ENCODE data around the gene HEG1. TPM values are rescaled to one million over a fixed set of nuclear protein-coding genes. Genes with fewer than 3 reads are reported as not detected.

Gene HEG1
- total RNA-seq, 2 experiments from 2014 or later = 5.8 TPM

GRCh38 chr3:125019271-125019670, 36.5 kb downstream of the HEG1 start:
- Mint-ChIP-seq H3K4me1 (ENCODE audit: low read depth) (peaks cover 21% of the 10 kb centered on the region), H3K9me3 (no peaks in the 10 kb centered on the region), H3K27me3 (ENCODE audit: low read depth) (no peaks in the 10 kb centered on the region), H3K27ac (no peak overlapping the region), H3K36me3 (ENCODE audit: low read depth) (peaks cover 19% of the 10 kb centered on the region), H3K4me3 (no peak overlapping the region)
- no peak for DNase-seq
- CTCF ChIA-PET = no interaction called here
- intact Hi-C loops (cut with micrococcal nuclease) = no loop called here

GRCh38 chr3:125017406-125017805, 38.4 kb downstream of the HEG1 start:
- H3K9me3 Mint-ChIP-seq = no peaks in the 10 kb centered on the region
- no peaks in the 10 kb centered on the region for H3K27me3 Mint-ChIP-seq (ENCODE audit: low read depth)
- intact Hi-C loops (cut with micrococcal nuclease) = no loop called here
- no peak overlapping the region for H3K27ac Mint-ChIP-seq
- no peak overlapping the region for H3K4me3 Mint-ChIP-seq
- CTCF ChIA-PET = no interaction called here
- H3K4me1 Mint-ChIP-seq (ENCODE audit: low read depth) = peaks cover 3% of the 10 kb centered on the region
- no peak for DNase-seq
- H3K36me3 Mint-ChIP-seq (ENCODE audit: low read depth) = peaks cover 27% of the 10 kb centered on the region

- H3K36me3 Mint-ChIP-seq (ENCODE audit: low read depth) = peaks cover 37% of the 10 kb centered on the region
- peaks cover 18% of the 10 kb centered on the region for H3K4me1 Mint-ChIP-seq (ENCODE audit: low read depth)
- CTCF ChIA-PET = no interaction called here
- DNase-seq = no peak
- H3K9me3 Mint-ChIP-seq = no peaks in the 10 kb centered on the region
- no peak overlapping the region for H3K27ac Mint-ChIP-seq
- H3K4me3 Mint-ChIP-seq = no peak overlapping the region
- intact Hi-C loops (cut with micrococcal nuclease) = no loop called here
- no peaks in the 10 kb centered on the region for H3K27me3 Mint-ChIP-seq (ENCODE audit: low read depth)
Measured at GRCh38 chr3:125014570-125015179, 41.1 kb downstream of the HEG1 start.

GRCh38 chr3:125013095-125013494, 42.7 kb downstream of the HEG1 start:
- intact Hi-C loops (cut with micrococcal nuclease) = no loop called here
- CTCF ChIA-PET = no interaction called here
- Mint-ChIP-seq H3K27ac (no peak overlapping the region), H3K36me3 (ENCODE audit: low read depth) (peaks cover 34% of the 10 kb centered on the region), H3K9me3 (no peaks in the 10 kb centered on the region), H3K4me3 (no peak overlapping the region), H3K4me1 (ENCODE audit: low read depth) (peaks cover 18% of the 10 kb centered on the region), H3K27me3 (ENCODE audit: low read depth) (no peaks in the 10 kb centered on the region)
- DNase-seq = no peak

GRCh38 chr3:125011941-125012340, 43.9 kb downstream of the HEG1 start:
- H3K9me3 Mint-ChIP-seq = no peaks in the 10 kb centered on the region
- H3K36me3 Mint-ChIP-seq (ENCODE audit: low read depth) = peaks cover 35% of the 10 kb centered on the region
- no peak for DNase-seq
- no peaks in the 10 kb centered on the region for H3K27me3 Mint-ChIP-seq (ENCODE audit: low read depth)
- H3K4me3 Mint-ChIP-seq = no peak overlapping the region
- intact Hi-C loops (cut with micrococcal nuclease) = no loop called here
- no peak overlapping the region for H3K27ac Mint-ChIP-seq
- CTCF ChIA-PET = interaction anchor here (0.6 kb wide), 1 partner anchor 152 kb away, joined by 4 read pairs; no protein-coding TSS in a partner anchor
- peaks cover 18% of the 10 kb centered on the region for H3K4me1 Mint-ChIP-seq (ENCODE audit: low read depth)

- intact Hi-C loops (cut with micrococcal nuclease) = no loop called here
- Mint-ChIP-seq H3K4me1 (ENCODE audit: low read depth) (peaks cover 20% of the 10 kb centered on the region), H3K27me3 (ENCODE audit: low read depth) (no peaks in the 10 kb centered on the region), H3K4me3 (no peak overlapping the region), H3K9me3 (no peaks in the 10 kb centered on the region), H3K36me3 (ENCODE audit: low read depth) (peaks cover 36% of the 10 kb centered on the region), H3K27ac (no peak overlapping the region)
- DNase-seq = no peak
- CTCF ChIA-PET = no interaction called here
Measured at GRCh38 chr3:125010393-125010792, 45.4 kb downstream of the HEG1 start.

- no peak overlapping the region for H3K4me3 Mint-ChIP-seq
- no peaks in the 10 kb centered on the region for H3K9me3 Mint-ChIP-seq
- H3K27me3 Mint-ChIP-seq (ENCODE audit: low read depth) = no peaks in the 10 kb centered on the region
- H3K36me3 Mint-ChIP-seq (ENCODE audit: low read depth) = peaks cover 34% of the 10 kb centered on the region
- intact Hi-C loops (cut with micrococcal nuclease) = no loop called here
- CTCF ChIA-PET = interaction anchor here (0.5 to 1.7 kb wide), 7 partner anchors 9 to 1657 kb away, joined by 3 to 5 read pairs (median 3); no protein-coding TSS in a partner anchor
- no peak for DNase-seq
- H3K27ac Mint-ChIP-seq = no peak overlapping the region
- peaks cover 28% of the 10 kb centered on the region for H3K4me1 Mint-ChIP-seq (ENCODE audit: low read depth)
Measured at GRCh38 chr3:125008766-125009165, 47.0 kb downstream of the HEG1 start.

GRCh38 chr3:125006291-125006731, 49.5 kb downstream of the HEG1 start:
- Mint-ChIP-seq H3K27me3 (ENCODE audit: low read depth) (no peaks in the 10 kb centered on the region), H3K9me3 (no peaks in the 10 kb centered on the region), H3K4me3 (no peak overlapping the region), H3K36me3 (ENCODE audit: low read depth) (peaks cover 31% of the 10 kb centered on the region), H3K4me1 (ENCODE audit: low read depth) (peaks cover 47% of the 10 kb centered on the region), H3K27ac (no peak overlapping the region)
- CTCF ChIA-PET = no interaction called here
- intact Hi-C loops (cut with micrococcal nuclease) = no loop called here
- no peak for DNase-seq

GRCh38 chr3:125005676-125006075, 50.1 kb downstream of the HEG1 start:
- Mint-ChIP-seq H3K27me3 (ENCODE audit: low read depth) (no peaks in the 10 kb centered on the region), H3K9me3 (no peaks in the 10 kb centered on the region), H3K27ac (no peak overlapping the region), H3K36me3 (ENCODE audit: low read depth) (peaks cover 32% of the 10 kb centered on the region), H3K4me3 (no peak overlapping the region), H3K4me1 (ENCODE audit: low read depth) (peaks cover 43% of the 10 kb centered on the region)
- CTCF ChIA-PET = no interaction called here
- intact Hi-C loops (cut with micrococcal nuclease) = no loop called here
- no peak for DNase-seq

GRCh38 chr3:125005222-125005621, 50.6 kb downstream of the HEG1 start:
- intact Hi-C loops (cut with micrococcal nuclease) = no loop called here
- no peaks in the 10 kb centered on the region for H3K9me3 Mint-ChIP-seq
- no peaks in the 10 kb centered on the region for H3K27me3 Mint-ChIP-seq (ENCODE audit: low read depth)
- CTCF ChIA-PET = no interaction called here
- H3K27ac Mint-ChIP-seq = no peak overlapping the region
- H3K4me3 Mint-ChIP-seq = no peak overlapping the region
- H3K36me3 Mint-ChIP-seq (ENCODE audit: low read depth) = peaks cover 31% of the 10 kb centered on the region
- H3K4me1 Mint-ChIP-seq (ENCODE audit: low read depth) = peaks cover 39% of the 10 kb centered on the region
- DNase-seq = no peak

- Mint-ChIP-seq H3K9me3 (no peaks in the 10 kb centered on the region), H3K4me3 (no peak overlapping the region), H3K4me1 (ENCODE audit: low read depth) (peaks cover 35% of the 10 kb centered on the region), H3K36me3 (ENCODE audit: low read depth) (peaks cover 26% of the 10 kb centered on the region), H3K27me3 (ENCODE audit: low read depth) (no peaks in the 10 kb centered on the region), H3K27ac (no peak overlapping the region)
- no peak for DNase-seq
- intact Hi-C loops (cut with micrococcal nuclease) = loop anchor here (2.0 kb wide), 2 partner anchors 23 to 139 kb away; no protein-coding TSS in a partner anchor
- CTCF ChIA-PET = interaction anchor here (1.6 kb wide), 1 partner anchor 103 kb away, joined by 6 read pairs; no protein-coding TSS in a partner anchor
Measured at GRCh38 chr3:125003859-125004595, 51.8 kb downstream of the HEG1 start.

GRCh38 chr3:125003369-125003853, 52.4 kb downstream of the HEG1 start:
- Mint-ChIP-seq H3K27ac (no peak overlapping the region), H3K36me3 (ENCODE audit: low read depth) (peaks cover 25% of the 10 kb centered on the region), H3K4me3 (no peak overlapping the region), H3K27me3 (ENCODE audit: low read depth) (no peaks in the 10 kb centered on the region), H3K9me3 (no peaks in the 10 kb centered on the region), H3K4me1 (ENCODE audit: low read depth) (peaks cover 35% of the 10 kb centered on the region)
- DNase-seq = no peak
- intact Hi-C loops (cut with micrococcal nuclease) = loop anchor here (2.0 kb wide), 2 partner anchors 23 to 139 kb away; no protein-coding TSS in a partner anchor
- CTCF ChIA-PET = interaction anchor here (1.3 to 1.6 kb wide), 2 partner anchors 21 to 102 kb away, joined by 4 to 6 read pairs; no protein-coding TSS in a partner anchor
